HEK293T (cell line): Measurements from ENCODE around the gene UBXN11.

Experiments used
- CTCF ChIA-PET: fragments of 350-600 bp; formaldehyde crosslinking; extraction: SDS; loops from one replicate; lab custom pipeline; 2021; ENCODE audit warnings: antibody characterized with exemption, inconsistent platforms; lab: Yijun Ruan, JAX
- POLR2A ChIA-PET: fragments of 350-600 bp; formaldehyde crosslinking; extraction: SDS; loops from one replicate; lab custom pipeline; 2020; ENCODE audit warnings: antibody characterized with exemption, inconsistent platforms; lab: Yijun Ruan, JAX
- DNase-seq: peaks from one replicate; pipeline ENCODE4 v3.0.0; 2012; ENCODE audit warnings: mixed read lengths; ENCODE audit errors: extremely low spot score
- ARNT ChIP-seq: fragments of 450-650 bp; IDR thresholded peaks from 2 replicates; pipeline ENCODE4 v1.6.1; 2017; ENCODE audit warnings: mild to moderate bottlenecking
- BHLHE40 ChIP-seq: fragments of 450-650 bp; IDR thresholded peaks from 2 replicates; pipeline ENCODE4 v1.6.1; 2016; ENCODE audit warnings: mild to moderate bottlenecking, moderate library complexity, borderline replicate concordance
- CTBP1 ChIP-seq: fragments of 450-650 bp; IDR thresholded peaks from 2 replicates; pipeline ENCODE4 v1.6.1; 2016; ENCODE audit warnings: borderline replicate concordance
- ELF4 ChIP-seq: fragments of 450-650 bp; IDR thresholded peaks from 2 replicates; pipeline ENCODE4 v1.6.1; 2017; ENCODE audit warnings: antibody characterized with exemption
- FOXA1 ChIP-seq: fragments of 450-650 bp; IDR thresholded peaks from 2 replicates; pipeline ENCODE4 v1.6.1; 2016; ENCODE audit warnings: mild to moderate bottlenecking
- FOXK2 ChIP-seq: fragments of 450-650 bp; IDR thresholded peaks from 2 replicates; pipeline ENCODE4 v1.6.1; 2016; ENCODE audit warnings: mild to moderate bottlenecking
- FOXM1 ChIP-seq: fragments of 450-650 bp; IDR thresholded peaks from 2 replicates; pipeline ENCODE4 v1.6.1; 2017; ENCODE audit warnings: mild to moderate bottlenecking, borderline replicate concordance
- HDGF ChIP-seq: fragments of 450-650 bp; IDR thresholded peaks from 2 replicates; pipeline ENCODE4 v1.6.1; 2017; ENCODE audit warnings: antibody characterized with exemption, borderline replicate concordance
- L3MBTL2 ChIP-seq: fragments of 450-650 bp; conservative IDR thresholded peaks from 2 replicates; pipeline ENCODE4 v1.6.1; 2016; ENCODE audit warnings: mild to moderate bottlenecking
- LEF1 ChIP-seq: fragments of 450-650 bp; IDR thresholded peaks from 2 replicates; pipeline ENCODE4 v1.6.1; 2017; ENCODE audit warnings: mild to moderate bottlenecking, borderline replicate concordance
- NFRKB ChIP-seq: fragments of 450-650 bp; IDR thresholded peaks from 2 replicates; pipeline ENCODE4 v1.6.1; 2016; ENCODE audit warnings: mild to moderate bottlenecking, moderate library complexity
- SP1 ChIP-seq: fragments of 450-650 bp; IDR thresholded peaks from 2 replicates; pipeline ENCODE4 v1.6.1; 2017
- SUZ12 ChIP-seq: fragments of 450-650 bp; IDR thresholded peaks from 2 replicates; pipeline ENCODE4 v1.6.1; 2016; ENCODE audit warnings: mild to moderate bottlenecking
- TARDBP ChIP-seq: fragments of 450-650 bp; IDR thresholded peaks from 2 replicates; pipeline ENCODE4 v1.6.1; 2016
- ZNF384 ChIP-seq: fragments of 450-650 bp; IDR thresholded peaks from 2 replicates; pipeline ENCODE4 v1.6.1; 2016
- TF ChIP-seq, protein P1 (sequence below): fragments of 450-650 bp; IDR thresholded peaks from 2 replicates; pipeline ENCODE4 v1.6.1; 2016

UBXN11 gene, protein sequence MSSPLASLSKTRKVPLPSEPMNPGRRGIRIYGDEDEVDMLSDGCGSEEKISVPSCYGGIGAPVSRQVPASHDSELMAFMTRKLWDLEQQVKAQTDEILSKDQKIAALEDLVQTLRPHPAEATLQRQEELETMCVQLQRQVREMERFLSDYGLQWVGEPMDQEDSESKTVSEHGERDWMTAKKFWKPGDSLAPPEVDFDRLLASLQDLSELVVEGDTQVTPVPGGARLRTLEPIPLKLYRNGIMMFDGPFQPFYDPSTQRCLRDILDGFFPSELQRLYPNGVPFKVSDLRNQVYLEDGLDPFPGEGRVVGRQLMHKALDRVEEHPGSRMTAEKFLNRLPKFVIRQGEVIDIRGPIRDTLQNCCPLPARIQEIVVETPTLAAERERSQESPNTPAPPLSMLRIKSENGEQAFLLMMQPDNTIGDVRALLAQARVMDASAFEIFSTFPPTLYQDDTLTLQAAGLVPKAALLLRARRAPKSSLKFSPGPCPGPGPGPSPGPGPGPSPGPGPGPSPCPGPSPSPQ

DNA sequence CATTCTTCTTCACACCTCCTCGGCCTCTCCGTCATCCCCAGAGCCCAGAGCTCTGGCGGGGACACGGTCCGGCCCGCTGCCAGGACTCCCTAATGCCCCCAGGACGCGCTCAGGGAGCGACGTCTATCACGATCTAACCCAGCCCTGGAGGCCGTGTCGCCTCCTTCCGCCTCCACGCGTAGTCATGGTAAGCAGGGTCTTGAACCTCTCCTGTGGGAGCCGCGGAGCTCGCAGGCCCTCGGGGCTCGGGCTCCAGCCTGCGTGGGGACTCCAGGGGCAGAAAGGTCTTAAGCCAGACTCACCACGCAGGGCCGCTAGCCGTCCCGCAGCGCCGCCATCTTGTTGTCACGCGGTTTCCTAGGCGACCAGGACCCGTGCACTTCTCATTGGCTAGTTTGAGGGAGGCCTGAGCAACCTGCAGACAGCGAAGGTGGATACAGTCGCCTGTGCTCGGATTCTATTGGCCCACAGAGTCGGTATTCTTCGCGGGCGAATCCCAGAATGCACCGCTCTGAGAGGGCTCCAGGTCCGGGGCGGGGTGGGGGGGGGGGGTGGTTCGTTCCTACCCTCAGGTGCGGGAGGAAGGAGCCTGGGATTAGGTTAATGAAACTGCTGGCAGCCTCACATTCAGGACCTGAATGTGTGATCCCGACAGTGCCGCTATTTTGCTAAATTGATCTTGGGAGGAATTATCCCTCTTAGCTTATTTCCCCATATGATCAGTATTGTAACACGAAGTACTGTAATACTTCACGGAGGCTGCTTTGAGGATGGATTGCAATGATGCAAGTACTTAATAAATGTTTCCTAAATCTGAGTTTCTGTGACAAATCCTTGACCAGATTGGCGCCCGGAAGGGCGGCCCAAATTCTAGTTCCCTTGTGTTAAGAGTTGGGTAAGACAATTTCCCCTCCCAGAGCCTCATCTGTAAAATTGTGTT is at the start of gene UBXN11:
UBXN11 (minus strand) TSS at position 347 of the 940 bp plus-strand sequence. CDS start 3,753 bp downstream, outside the sequence.
- TF ChIP-seq ELF4 = no peak
- peak; percentile 33 for TF ChIP-seq L3MBTL2
- TF ChIP-seq ZNF384 = no peak
- no peak for TF ChIP-seq SP1
- TF ChIP-seq NFRKB = no peak
- POLR2A ChIA-PET = interaction anchor here (0.7 to 2.5 kb wide), 6 partner anchors 10 to 99 kb away, joined by 3 to 12 read pairs (median 4); partner anchors contain the start of gene CD52
- peak; percentile 98 for DNase-seq
- CTCF ChIA-PET = interaction anchor here (0.7 to 3.6 kb wide), 3 partner anchors 11 to 27 kb away, joined by 3 to 15 read pairs (median 3); partner anchors contain the start of genes CD52 and SH3BGRL3

DNA sequence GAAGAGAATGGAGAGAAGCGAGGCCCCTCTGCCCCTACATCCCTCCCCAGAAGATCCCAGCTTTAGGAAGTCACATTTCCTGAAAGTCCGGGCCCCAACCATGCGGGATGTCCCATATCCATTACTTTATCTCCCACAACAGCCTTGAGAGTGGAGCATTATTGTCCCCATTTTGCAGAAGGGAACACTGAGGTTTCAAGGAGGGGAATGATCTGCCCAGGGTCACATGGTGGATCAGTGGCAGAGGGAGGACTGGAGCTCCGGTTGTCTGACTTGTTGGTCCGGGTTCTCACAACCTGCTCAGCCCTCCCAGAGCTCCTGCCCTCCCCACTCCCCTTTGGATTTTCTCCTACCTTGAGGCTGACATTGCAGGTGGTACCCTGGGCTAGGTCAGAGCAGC is 49.7 kb upstream of the UBXN11 start:
- TF ChIP-seq FOXK2 (no peak), BHLHE40 (no peak), TARDBP (no peak), LEF1 (no peak), HDGF (no peak), ARNT (no peak), SUZ12 (no peak), SP1 (no peak), FOXM1 (no peak), FOXA1 (no peak), ZNF384 (no peak), L3MBTL2 (no peak), NFRKB (no peak), CTBP1 (no peak), ELF4 (no peak)
- TF ChIP-seq, protein P1, sequence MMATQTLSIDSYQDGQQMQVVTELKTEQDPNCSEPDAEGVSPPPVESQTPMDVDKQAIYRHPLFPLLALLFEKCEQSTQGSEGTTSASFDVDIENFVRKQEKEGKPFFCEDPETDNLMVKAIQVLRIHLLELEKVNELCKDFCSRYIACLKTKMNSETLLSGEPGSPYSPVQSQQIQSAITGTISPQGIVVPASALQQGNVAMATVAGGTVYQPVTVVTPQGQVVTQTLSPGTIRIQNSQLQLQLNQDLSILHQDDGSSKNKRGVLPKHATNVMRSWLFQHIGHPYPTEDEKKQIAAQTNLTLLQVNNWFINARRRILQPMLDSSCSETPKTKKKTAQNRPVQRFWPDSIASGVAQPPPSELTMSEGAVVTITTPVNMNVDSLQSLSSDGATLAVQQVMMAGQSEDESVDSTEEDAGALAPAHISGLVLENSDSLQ = no peak
- CTCF ChIA-PET = no interaction called here
- DNase-seq = no peak
- POLR2A ChIA-PET = no interaction called here

DNA sequence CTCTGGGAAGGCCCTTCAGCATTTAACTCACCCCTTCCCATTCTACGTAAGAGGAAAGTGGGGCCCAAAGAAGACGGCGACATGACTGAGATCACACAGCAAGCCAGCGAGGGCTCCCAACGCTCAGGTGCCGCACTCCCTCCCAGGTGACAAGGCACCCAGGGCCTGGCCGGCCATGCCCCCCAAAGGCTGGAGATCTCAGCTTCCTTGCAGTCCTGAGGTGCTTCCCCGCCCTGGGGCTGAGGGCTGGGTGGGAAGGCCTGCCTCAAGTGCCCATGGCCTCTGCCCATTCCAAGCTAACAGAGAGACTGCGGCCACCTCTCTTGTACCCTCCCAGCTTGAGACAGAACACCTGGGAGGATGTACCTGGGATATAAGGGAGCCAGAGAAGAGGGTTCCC is 48.5 kb upstream of the UBXN11 start:
- POLR2A ChIA-PET = no interaction called here
- DNase-seq = no peak
- CTCF ChIA-PET = interaction anchor here (0.9 kb wide), 1 partner anchor 62 kb away, joined by 3 read pairs; no protein-coding TSS in a partner anchor
- TF ChIP-seq LEF1 (no peak), SUZ12 (no peak), HDGF (no peak), ZNF384 (no peak), ELF4 (no peak), CTBP1 (no peak), SP1 (no peak), FOXK2 (no peak), BHLHE40 (no peak), TARDBP (no peak), FOXA1 (no peak), NFRKB (no peak), FOXM1 (no peak), L3MBTL2 (no peak), ARNT (no peak)
- TF ChIP-seq, protein P1 = no peak

DNA sequence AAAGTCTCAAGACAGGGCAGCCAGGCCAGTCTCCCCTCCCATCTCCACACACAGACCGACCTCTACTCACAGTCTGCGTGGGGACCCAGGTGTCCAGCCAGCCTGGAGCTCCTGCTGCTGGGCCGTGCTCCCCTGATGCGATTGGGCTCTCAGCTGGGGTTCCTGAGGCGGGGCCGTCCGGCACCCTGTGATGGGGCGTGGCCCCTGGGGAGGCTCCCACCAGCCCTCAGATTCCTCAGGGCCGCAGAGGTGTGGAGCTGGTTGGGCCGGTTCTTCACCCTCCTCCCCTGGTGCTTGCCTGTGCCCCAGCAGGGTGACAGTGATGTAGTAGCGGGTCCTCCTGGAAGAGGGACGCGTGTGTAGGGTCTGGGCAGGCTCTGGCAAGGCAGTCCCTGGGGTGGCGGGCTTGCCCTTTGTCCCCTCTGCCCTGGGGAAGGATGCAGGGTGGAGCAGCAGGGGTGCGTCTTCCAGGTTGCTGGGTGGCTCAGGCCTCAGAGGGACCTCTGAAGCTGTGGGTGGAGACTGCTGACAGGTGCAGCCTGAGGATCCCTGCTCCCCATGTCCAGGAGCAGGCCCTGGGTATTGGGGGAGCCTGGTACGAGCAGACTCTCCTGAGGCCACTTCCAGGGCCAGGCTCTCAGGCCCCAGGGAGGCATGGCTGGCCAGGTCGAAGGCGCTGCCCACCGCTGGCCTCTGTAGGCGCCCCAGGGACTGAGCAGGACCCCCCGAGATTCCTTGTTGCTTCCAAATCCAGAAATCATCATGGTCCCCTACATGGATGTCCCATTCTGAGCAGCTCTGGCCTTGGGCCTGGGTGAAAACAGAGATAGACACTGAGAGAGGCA is 47.8 kb upstream of the UBXN11 start, which contains the start of gene CRYBG2:
CRYBG2 (minus strand) TSS at position 155 of the 845 bp plus-strand sequence. CDS start 7,473 bp downstream, outside the sequence.
- TF ChIP-seq BHLHE40 = no peak
- no peak for TF ChIP-seq HDGF
- no peak for TF ChIP-seq TARDBP
- TF ChIP-seq SP1 = no peak
- no peak for TF ChIP-seq FOXA1
- TF ChIP-seq FOXM1 = no peak
- no peak for TF ChIP-seq ZNF384
- no peak for TF ChIP-seq FOXK2
- no peak for TF ChIP-seq SUZ12
- no peak for TF ChIP-seq LEF1
- ChIA-PET POLR2A (no interaction called here), CTCF (interaction anchor here (0.9 kb wide), 1 partner anchor 63 kb away, joined by 3 read pairs; no protein-coding TSS in a partner anchor)
- no peak for DNase-seq
